Cardiac muscle cell (in vitro differentiated cells and primary cell): ENCODE data around the gene EXOC3. TPM values are rescaled to one million over a fixed set of nuclear protein-coding genes. Genes with fewer than 3 reads are reported as not detected.

Source experiments
- DNase-seq, 2 donors: peaks; one replicate each; pipeline versions ENCODE4 v3.0.0 to v3.0.0-alpha.2; 2010 to 2017; ENCODE audit warnings: low read depth in 1 of 2, low spot score in 1 of 2
- H3K27ac ChIP-seq: fragments of 200-600 bp; sonication (generic); 2 replicates; pipeline ENCODE4 v1.5.1; 2016
- H3K27me3 ChIP-seq: fragments of 200-600 bp; sonication (generic); 2 replicates; pipeline ENCODE4 v1.6.0; 2016; ENCODE audit warnings: control low read depth
- H3K36me3 ChIP-seq: fragments of 200-600 bp; sonication (generic); 2 replicates; pipeline ENCODE4 v1.5.1; 2016; ENCODE audit warnings: control low read depth
- H3K4me1 ChIP-seq: fragments of 200-600 bp; sonication (generic); 2 replicates; pipeline ENCODE4 v1.8.1; 2017; ENCODE audit warnings: low read depth, mild to moderate bottlenecking, mixed run types
- H3K4me3 ChIP-seq: fragments of 200-600 bp; sonication (generic); 2 replicates; pipeline ENCODE4 v1.5.1; 2016; ENCODE audit warnings: mild to moderate bottlenecking
- H3K9me3 ChIP-seq: fragments of 200-600 bp; sonication (generic); 2 replicates; pipeline ENCODE4 v1.5.1; 2017; ENCODE audit warnings: low read depth, mild to moderate bottlenecking, control low read depth
- CTCF ChIP-seq: IDR thresholded peaks from 2 replicates; pipeline ENCODE4 v1.5.1; 2012; ENCODE audit warnings: low read depth, mild to moderate bottlenecking, low read length
- polyA plus RNA-seq: library from polyadenylated mRNA; unstranded; fragments of >200 nt; fragmentation: Nextera tagmentation; extraction: Ambion mirVana; gene quantifications from 2 replicates; pipeline ENCODE4 v1.2.1, GENCODE V29; 2016
- total RNA-seq: library from RNA; depleted of rRNA; stranded (reverse); fragments of >200 nt; gene quantifications from 2 replicates; pipeline ENCODE4 v1.2.3, GENCODE V29; 2016

EXOC3 gene
- total and polyA plus RNA-seq, 2 experiments from 2014 or later, result 34.8 to 56.4 TPM

- no peak overlapping the region for H3K27ac ChIP-seq
- TF ChIP-seq CTCF, result no peak
- H3K4me3 ChIP-seq, result peak overlapping the region; percentile 11
- peaks cover 18% of the 10 kb centered on the region for H3K27me3 ChIP-seq
- H3K36me3 ChIP-seq, result no peaks in the 10 kb centered on the region
- peaks cover 14% of the 10 kb centered on the region for H3K4me1 ChIP-seq
- no peaks in the 10 kb centered on the region for H3K9me3 ChIP-seq
- peak in 1 of 2 donors; percentile 13 for DNase-seq
Measured at GRCh38 chr5:474840-475661, 32.1 kb downstream of the EXOC3 start.

GRCh38 chr5:475704-476101 is 32.7 kb downstream of the EXOC3 start:
- H3K27ac ChIP-seq, result no peak overlapping the region
- H3K4me1 ChIP-seq, result peaks cover 14% of the 10 kb centered on the region
- H3K9me3 ChIP-seq, result no peaks in the 10 kb centered on the region
- no peaks in the 10 kb centered on the region for H3K36me3 ChIP-seq
- TF ChIP-seq CTCF, result no peak
- peaks cover 18% of the 10 kb centered on the region for H3K27me3 ChIP-seq
- no peak for DNase-seq
- no peak overlapping the region for H3K4me3 ChIP-seq

- H3K9me3 ChIP-seq, result no peaks in the 10 kb centered on the region
- no peak overlapping the region for H3K4me3 ChIP-seq
- no peak for TF ChIP-seq CTCF
- no peaks in the 10 kb centered on the region for H3K36me3 ChIP-seq
- H3K27me3 ChIP-seq, result peaks cover 18% of the 10 kb centered on the region
- DNase-seq, result no peak
- no peak overlapping the region for H3K27ac ChIP-seq
- H3K4me1 ChIP-seq, result peaks cover 14% of the 10 kb centered on the region
Measured at GRCh38 chr5:476102-476813, 33.3 kb downstream of the EXOC3 start.

GRCh38 chr5:476814-477175 is 33.8 kb downstream of the EXOC3 start:
- DNase-seq, result no peak
- H3K4me3 ChIP-seq, result no peak overlapping the region
- H3K27me3 ChIP-seq, result peaks cover 18% of the 10 kb centered on the region
- no peak for TF ChIP-seq CTCF
- no peak overlapping the region for H3K27ac ChIP-seq
- H3K36me3 ChIP-seq, result no peaks in the 10 kb centered on the region
- H3K4me1 ChIP-seq, result peaks cover 13% of the 10 kb centered on the region
- no peaks in the 10 kb centered on the region for H3K9me3 ChIP-seq

- no peak for DNase-seq
- Histone ChIP-seq H3K9me3 (no peaks in the 10 kb centered on the region), H3K36me3 (no peaks in the 10 kb centered on the region), H3K4me1 (peaks cover 8% of the 10 kb centered on the region), H3K27me3 (peaks cover 18% of the 10 kb centered on the region), H3K4me3 (no peak overlapping the region), H3K27ac (no peak overlapping the region)
- TF ChIP-seq CTCF, result no peak
Measured at GRCh38 chr5:477247-477646, 34.3 kb downstream of the EXOC3 start.
